Right lobe of liver (tissue), 4 donors: ENCODE results near the gene EMX1.

Experiments used
- POLR2A ChIP-seq: fragments of 450-650 bp; IDR thresholded peaks from one replicate; pipeline ENCODE4 v1.6.1; 2017; ENCODE audit warnings: antibody characterized with exemption, mild to moderate bottlenecking
- TF ChIP-seq, protein P1 (sequence below), 4 donors: fragments of 200-600 bp in 3 of 4; fragments of 450-650 bp in 1 of 4; IDR thresholded peaks; one replicate each; pipeline versions ENCODE4 v1.5.1 to v1.8.0; 2016 to 2022; ENCODE audit warnings: antibody characterized with exemption in 4 of 4, mild to moderate bottlenecking in 2 of 4
- donor health status: DM: no; HTN: no; CAD: no.
- donor health status: DM: no; HTN: no; CAD: no.
- donor health status: DM: no; HTN: yes; CAD: no.

DNA sequence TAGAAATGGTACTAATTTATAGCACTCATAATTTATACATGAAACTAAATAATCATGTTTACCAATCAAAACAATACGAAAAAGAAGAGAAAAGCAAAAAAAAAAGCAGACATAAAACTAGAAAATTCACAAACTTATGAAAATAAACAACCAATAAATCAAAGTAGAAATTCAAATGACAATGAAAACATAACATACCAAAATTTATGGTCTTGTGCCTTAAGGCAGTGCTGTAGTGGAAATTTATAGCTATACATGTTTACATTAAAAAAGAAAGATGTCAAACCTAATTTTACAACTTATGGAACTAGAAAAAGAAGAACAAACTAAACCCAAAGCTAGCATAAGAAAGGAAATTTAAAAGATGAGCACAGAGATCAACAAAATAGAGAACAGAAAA is 46.3 kb upstream of the EMX1 start:
- no peak for TF ChIP-seq POLR2A
- TF ChIP-seq, protein P1, sequence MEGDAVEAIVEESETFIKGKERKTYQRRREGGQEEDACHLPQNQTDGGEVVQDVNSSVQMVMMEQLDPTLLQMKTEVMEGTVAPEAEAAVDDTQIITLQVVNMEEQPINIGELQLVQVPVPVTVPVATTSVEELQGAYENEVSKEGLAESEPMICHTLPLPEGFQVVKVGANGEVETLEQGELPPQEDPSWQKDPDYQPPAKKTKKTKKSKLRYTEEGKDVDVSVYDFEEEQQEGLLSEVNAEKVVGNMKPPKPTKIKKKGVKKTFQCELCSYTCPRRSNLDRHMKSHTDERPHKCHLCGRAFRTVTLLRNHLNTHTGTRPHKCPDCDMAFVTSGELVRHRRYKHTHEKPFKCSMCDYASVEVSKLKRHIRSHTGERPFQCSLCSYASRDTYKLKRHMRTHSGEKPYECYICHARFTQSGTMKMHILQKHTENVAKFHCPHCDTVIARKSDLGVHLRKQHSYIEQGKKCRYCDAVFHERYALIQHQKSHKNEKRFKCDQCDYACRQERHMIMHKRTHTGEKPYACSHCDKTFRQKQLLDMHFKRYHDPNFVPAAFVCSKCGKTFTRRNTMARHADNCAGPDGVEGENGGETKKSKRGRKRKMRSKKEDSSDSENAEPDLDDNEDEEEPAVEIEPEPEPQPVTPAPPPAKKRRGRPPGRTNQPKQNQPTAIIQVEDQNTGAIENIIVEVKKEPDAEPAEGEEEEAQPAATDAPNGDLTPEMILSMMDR (IDR thresholded peaks at IDR 0.05) = no peak
